Measurements from ENCODE around the gene CFAP54. TPM values are rescaled to one million over a fixed set of nuclear protein-coding genes. Genes with fewer than 3 reads are reported as not detected.

Gene CFAP54
- total and polyA plus RNA-seq, 2 of the 4 experiments (the other 2 are of a cell fraction), result 0.18 to 0.41 TPM

GRCh38 chr12:96889273-96889933 lies 400.0 kb downstream of the CFAP54 start:
- DNase-seq, result peak; percentile 76
- Histone ChIP-seq H3K36me3 (ENCODE audit: control insufficient read depth, insufficient read depth, low read length) (no peaks in the 10 kb centered on the region), H2BK120ac (ENCODE audit: low read depth, low read length) (no peak overlapping the region)

More at GRCh38 chr12:96889273-96889933, 400.0 kb downstream of the CFAP54 start:
- no peak overlapping the region for H3K4me2 ChIP-seq (ENCODE audit: low read depth, low read length)
- no peaks in the 10 kb centered on the region for H3K9me3 ChIP-seq (ENCODE audit: control insufficient read depth, insufficient read depth, low read length)
- 0% methylated on average over 1 of the region's 5 CpGs; no CpG with 5 or more reads in 1 of the 2 experiments for WGBS, 2 experiments (ENCODE audit: extremely low coverage in 2 of 2, insufficient read length in 1 of 2)
- no peak overlapping the region for H2BK20ac ChIP-seq (ENCODE audit: low read depth, low read length)
- H3K9me1 ChIP-seq (ENCODE audit: insufficient read depth, low read length), result no peaks in the 10 kb centered on the region; the same call in 1 of the 2 replicates
- ATAC-seq (ENCODE audit: low read depth), result peak; percentile 46; the same call in 1 of the 2 replicates
- H3K27ac ChIP-seq (ENCODE audit: insufficient read depth, low read length), result no peak overlapping the region
- no peak overlapping the region for H2BK5ac ChIP-seq (ENCODE audit: low read depth, low read length, poor library complexity, severe bottlenecking)
- H3K18ac ChIP-seq (ENCODE audit: low read depth, low read length), result no peak overlapping the region
- dilution Hi-C loops (cut with HindIII; ENCODE audit: low sequenced_read_pairs, unreplicated experiment), result no loop called here
- no peak for TF ChIP-seq RFX5 (IDR thresholded peaks at IDR 0.05; ENCODE audit: low read depth, low read length)
- TF ChIP-seq MAZ (IDR thresholded peaks at IDR 0.05; ENCODE audit: borderline replicate concordance, low read depth, low read length), result no peak
- no peak for TF ChIP-seq NFE2L2 (IDR thresholded peaks at IDR 0.05; ENCODE audit: low read depth, low read length)
- no peak for TF ChIP-seq MAFK (IDR thresholded peaks at IDR 0.05; ENCODE audit: low read depth, low read length)
- TF ChIP-seq ELK1 (IDR thresholded peaks at IDR 0.05; ENCODE audit: borderline replicate concordance, low read depth, low read length), result no peak
- no peak for TF ChIP-seq RAD21 (IDR thresholded peaks at IDR 0.05; ENCODE audit: low read length)
- no peak for TF ChIP-seq POLR2A (IDR thresholded peaks at IDR 0.05; ENCODE audit: low read depth, low read length)
- TF ChIP-seq CEBPB (IDR thresholded peaks at IDR 0.05; ENCODE audit: low read depth, low read length), result no peak
- TF ChIP-seq RCOR1 (IDR thresholded peaks at IDR 0.05; ENCODE audit: insufficient replicate concordance, low read length), result no peak
- TF ChIP-seq USF2 (IDR thresholded peaks at IDR 0.05; ENCODE audit: low read depth, low read length), result no peak
- no peak for TF ChIP-seq SMC3 (IDR thresholded peaks at IDR 0.05; ENCODE audit: low read depth, low read length)
- TF ChIP-seq BHLHE40 (IDR thresholded peaks at IDR 0.05; ENCODE audit: low read depth, low read length), result no peak
- in situ Hi-C loops (cut with MboI; ENCODE audit: low sequenced_read_pairs), result no loop called here
- no peaks in the 10 kb centered on the region for H4K20me1 ChIP-seq (ENCODE audit: insufficient read depth, low read length)
- H3K79me1 ChIP-seq (ENCODE audit: low read depth in 1 of 2, low read length in 2 of 2), result no peaks in the 10 kb centered on the region
- no peak overlapping the region for H3K14ac ChIP-seq (replicated peaks; ENCODE audit: low read depth, low read length)
- no peak overlapping the region for H2AK9ac ChIP-seq (replicated peaks; ENCODE audit: low read depth, low read length, poor library complexity)
- H4K91ac ChIP-seq (ENCODE audit: insufficient read depth, low read depth, low read length), result no peak overlapping the region
- ChIA-PET POLR2A (ENCODE audit: unreplicated experiment) (no interaction called here), CTCF (no interaction called here)
- H3K27me3 ChIP-seq (ENCODE audit: control insufficient read depth, insufficient read depth, low read length), result no peaks in the 10 kb centered on the region
- H3K4me1 ChIP-seq (ENCODE audit: control insufficient read depth, insufficient read depth, low read length), result peaks cover 5% of the 10 kb centered on the region
- H2AFZ ChIP-seq (replicated peaks; ENCODE audit: low read length, poor library complexity), result no peak overlapping the region
- intact Hi-C loops (cut with micrococcal nuclease), result no loop called here
- no peak overlapping the region for H4K5ac ChIP-seq (ENCODE audit: low read depth, low read length)
- no TSS peak for BruUV-seq (replicated peaks)
- no peak overlapping the region for H3K9ac ChIP-seq (ENCODE audit: low read depth, low read length)
- no peak overlapping the region for H2AK5ac ChIP-seq (ENCODE audit: low read depth, low read length)
- no peak overlapping the region for H3K4me3 ChIP-seq (ENCODE audit: insufficient read depth, low read depth, low read length)
- no peak overlapping the region for H3K23ac ChIP-seq (ENCODE audit: low read depth, low read length)
- H3K4ac ChIP-seq (ENCODE audit: low read depth, low read length), result no peak overlapping the region
- H4K8ac ChIP-seq (ENCODE audit: low read depth in 2 of 2, low read length in 2 of 2), result no peak overlapping the region
- H3K56ac ChIP-seq (ENCODE audit: extremely low read depth, insufficient read depth, low read length), result no peak overlapping the region
- H2BK15ac ChIP-seq (ENCODE audit: low read depth, low read length), result no peak overlapping the region

Measured in IMR-90 (cell line).